GM23338 (cell line): Measurements from ENCODE around the gene KRTAP4-9. TPM values are rescaled to one million over a fixed set of nuclear protein-coding genes. Genes with fewer than 3 reads are reported as not detected.

ENCODE experiments used
- ATAC-seq: fragments of 200-7000 bp; cut with Tn5 transposase; 3 replicates; pipeline ENCODE4 v1.9.1; 2020
- DNase-seq: peaks from one replicate; pipeline ENCODE4 v3.0.0-alpha.2; 2015; ENCODE audit warnings: low spot score
- H2AFZ ChIP-seq: fragments of 200-600 bp; sonication (generic); 2 replicates; pipeline ENCODE4 v1.8.0; 2016; ENCODE audit warnings: antibody characterized with exemption, mild to moderate bottlenecking, moderate library complexity
- H3F3A ChIP-seq: fragments of 200-600 bp; sonication (generic); replicated peaks from 2 replicates; pipeline ENCODE4 v1.8.0; 2017; ENCODE audit warnings: antibody characterized with exemption, mixed run types, low read depth
- H3K27ac ChIP-seq: fragments of 200-600 bp; sonication (generic); 2 replicates; pipeline ENCODE4 v1.6.1; 2016; ENCODE audit warnings: low read depth
- H3K27me3 ChIP-seq: fragments of 200-600 bp; sonication (generic); 2 replicates; pipeline ENCODE4 v1.8.0; 2016; ENCODE audit warnings: mild to moderate bottlenecking, mixed run types, moderate library complexity; ENCODE audit not compliant: insufficient read depth
- H3K36me3 ChIP-seq: fragments of 200-600 bp; sonication (generic); 2 replicates; pipeline ENCODE4 v1.8.0; 2016; ENCODE audit warnings: mild to moderate bottlenecking; ENCODE audit not compliant: insufficient read depth
- H3K4me1 ChIP-seq: fragments of 200-600 bp; sonication (generic); 2 replicates; pipeline ENCODE4 v1.8.0; 2016; ENCODE audit warnings: mild to moderate bottlenecking, moderate library complexity; ENCODE audit not compliant: insufficient read depth
- H3K4me2 ChIP-seq: fragments of 200-600 bp; sonication (generic); 2 replicates; pipeline ENCODE4 v1.7.1; 2017; ENCODE audit warnings: mixed run types
- H3K4me3 ChIP-seq: fragments of 200-600 bp; sonication (generic); 2 replicates; pipeline ENCODE4 v1.6.1; 2016; ENCODE audit warnings: mixed run types
- H3K79me2 ChIP-seq: fragments of 200-600 bp; sonication (generic); replicated peaks from 2 replicates; pipeline ENCODE4 v1.8.0; 2017; ENCODE audit warnings: mild to moderate bottlenecking; ENCODE audit not compliant: insufficient read depth
- H3K9me2 ChIP-seq: fragments of 200-600 bp; sonication (generic); 2 replicates; pipeline ENCODE4 v1.8.0; 2017; ENCODE audit not compliant: insufficient read depth
- H4K20me1 ChIP-seq: fragments of 200-600 bp; sonication (generic); replicated peaks from 2 replicates; pipeline ENCODE4 v1.8.0; 2017; ENCODE audit warnings: mild to moderate bottlenecking; ENCODE audit not compliant: insufficient read depth
- H3K27ac Mint-ChIP-seq: 2 replicates; pipeline ENCODE4 v1.8.0; 2020; ENCODE audit warnings: inconsistent platforms, mild to moderate bottlenecking, moderate library complexity, mixed read lengths
- H3K27me3 Mint-ChIP-seq: 3 replicates; pipeline ENCODE4 v1.8.0; 2022; ENCODE audit warnings: low read depth, mild to moderate bottlenecking, moderate library complexity, mixed read lengths, inconsistent platforms; ENCODE audit not compliant: insufficient read depth, poor library complexity
- H3K36me3 Mint-ChIP-seq: 3 replicates; pipeline ENCODE4 v1.8.0; 2021; ENCODE audit warnings: low read depth, mild to moderate bottlenecking, inconsistent platforms, moderate library complexity, mixed read lengths
- H3K4me1 Mint-ChIP-seq: 3 replicates; pipeline ENCODE4 v1.8.0; 2020; ENCODE audit warnings: mild to moderate bottlenecking, inconsistent platforms, mixed read lengths
- H3K4me3 Mint-ChIP-seq: 3 replicates; pipeline ENCODE4 v1.8.0; 2021; ENCODE audit warnings: moderate library complexity, mild to moderate bottlenecking, inconsistent platforms, mixed read lengths
- H3K9me3 Mint-ChIP-seq: 3 replicates; pipeline ENCODE4 v1.8.0; 2020; ENCODE audit warnings: moderate library complexity, mild to moderate bottlenecking, inconsistent platforms, mixed read lengths
- CREB1 ChIP-seq: fragments of 250-450 bp; sonication (Bioruptor Pico); IDR thresholded peaks from 2 replicates; pipeline ENCODE4 v1.5.0; 2020; ENCODE audit warnings: low read depth, mild to moderate bottlenecking, moderate library complexity
- CTCF ChIP-seq, 2 experiments: fragments of 200-600 bp in 1 of 2; sonication (generic) in 1 of 2; conservative IDR thresholded peaks; 2 replicates each; pipeline versions ENCODE4 v1.5.1 to v1.6.1; 2016 to 2017; ENCODE audit warnings: antibody characterized with exemption in 2 of 2, low read depth in 2 of 2, mild to moderate bottlenecking in 2 of 2, moderate library complexity in 1 of 2
- ETS1 ChIP-seq: IDR thresholded peaks from 2 replicates; pipeline ENCODE4 v1.6.1; 2016; ENCODE audit warnings: antibody characterized with exemption
- EZH2 ChIP-seq: fragments of 200-600 bp; sonication (generic); IDR thresholded peaks from one replicate; pipeline ENCODE4 v1.8.0; 2017; ENCODE audit warnings: antibody characterized with exemption, mild to moderate bottlenecking, low read depth; ENCODE audit not compliant: unreplicated experiment
- EZH2phosphoT487 ChIP-seq: fragments of 200-600 bp; sonication (generic); IDR thresholded peaks from one replicate; pipeline ENCODE4 v1.8.1; 2018; ENCODE audit warnings: antibody characterized with exemption; ENCODE audit not compliant: unreplicated experiment
- JUNB ChIP-seq: IDR thresholded peaks from one replicate; pipeline ENCODE4 v1.6.1; 2016; ENCODE audit warnings: antibody characterized with exemption; ENCODE audit not compliant: unreplicated experiment
- NANOG ChIP-seq: IDR thresholded peaks from 2 replicates; pipeline ENCODE4 v1.6.1; 2016; ENCODE audit warnings: antibody characterized with exemption, borderline replicate concordance
- POLR2AphosphoS5 ChIP-seq: IDR thresholded peaks from 2 replicates; pipeline ENCODE4 v1.6.1; 2016; ENCODE audit warnings: antibody characterized with exemption, low read depth
- REST ChIP-seq: IDR thresholded peaks from one replicate; pipeline ENCODE4 v1.6.1; 2018; ENCODE audit warnings: antibody characterized with exemption; ENCODE audit not compliant: unreplicated experiment
- STAT1 ChIP-seq: IDR thresholded peaks from one replicate; pipeline ENCODE4 v1.6.1; 2016; ENCODE audit warnings: antibody characterized with exemption; ENCODE audit not compliant: unreplicated experiment
- ZNF114 ChIP-seq: fragments of 250-450 bp; sonication (Bioruptor Pico); IDR thresholded peaks from 2 replicates; pipeline ENCODE4 v1.5.0; 2020; ENCODE audit warnings: mild to moderate bottlenecking, moderate library complexity
- ZNF331 ChIP-seq: fragments of 250-450 bp; sonication (Bioruptor Pico); IDR thresholded peaks from 2 replicates; pipeline ENCODE4 v1.5.0; 2020; ENCODE audit warnings: low read depth, mild to moderate bottlenecking, moderate library complexity
- ZNF462 ChIP-seq: fragments of 250-450 bp; sonication (Bioruptor Pico); IDR thresholded peaks from 2 replicates; pipeline ENCODE4 v1.5.0; 2020; ENCODE audit warnings: mild to moderate bottlenecking, moderate library complexity
- polyA plus RNA-seq: library from polyadenylated mRNA; unstranded; fragments of >200 nt; fragmentation: Nextera tagmentation; extraction: Ambion mirVana; gene quantifications from 2 replicates; pipeline ENCODE4 v1.2.1, GENCODE V29; 2016
- total RNA-seq: library from RNA; depleted of rRNA; stranded (reverse); fragments of >200 nt; shearing (Covaris generic); gene quantifications from 2 replicates; pipeline ENCODE4 v1.2.3, GENCODE V29; 2014

The KRTAP4-9 gene
- total and polyA plus RNA-seq, 2 experiments from 2014 or later: not detected

- H3K4me3 Mint-ChIP-seq: no peak overlapping the region
These were observed 46.3 kb downstream of the KRTAP4-9 start for GRCh38 chr17:41151525-41151924.

More at GRCh38 chr17:41151525-41151924, 46.3 kb downstream of the KRTAP4-9 start:
- Histone ChIP-seq H3K79me2 (no peaks in the 10 kb centered on the region), H2AFZ (no peak overlapping the region), H3K27me3 (no peaks in the 10 kb centered on the region), H3K4me1 (0 out of 2 replicates have a peak, but pooled peaks cover 3% of the 10 kb centered on the region), H3K27ac (no peak overlapping the region), H3K9me2 (no peaks in the 10 kb centered on the region), H4K20me1 (no peaks in the 10 kb centered on the region), H3K4me3 (no peak overlapping the region), H3K4me2 (no peak overlapping the region), H3F3A (no peaks in the 10 kb centered on the region), H3K36me3 (no peaks in the 10 kb centered on the region)
- peaks cover 5% of the 10 kb centered on the region for H3K27me3 Mint-ChIP-seq
- H3K4me1 Mint-ChIP-seq: peaks cover 3% of the 10 kb centered on the region; the same call in 2 of the 3 replicates
- DNase-seq (no peak), ATAC-seq (no peak)
- H3K9me3 Mint-ChIP-seq: no peaks in the 10 kb centered on the region
- H3K36me3 Mint-ChIP-seq: no peaks in the 10 kb centered on the region
- no peak overlapping the region for H3K27ac Mint-ChIP-seq
- TF ChIP-seq JUNB (no peak), POLR2AphosphoS5 (no peak), STAT1 (no peak), EZH2 (no peak), ETS1 (no peak), ZNF331 (CRISPR knock-in tag) (no peak), ZNF462 (CRISPR knock-in tag) (no peak), CREB1 (CRISPR knock-in tag) (no peak), CTCF (conservative IDR thresholded peaks at IDR 0.05; ENCODE audit: low read depth in 2 of 2) (no peak), EZH2phosphoT487 (no peak), REST (no peak), NANOG (no peak), ZNF114 (no peak)
